ENCODE data around the gene PRKG1.
"Not testable (repeated sequence)": the region's sequence is repeated elsewhere in the genome, so short reads cannot be mapped to it uniquely, and the experiment has no call there.

PRKG1 gene

GRCh38 chr10:51371743-51372142 lies 297.5 kb downstream of the PRKG1 start:
- DNase-seq (ENCODE audit: low read depth in 2 of 2, low spot score in 1 of 2): no peak

GRCh38 chr10:51375790-51376189 lies 301.5 kb downstream of the PRKG1 start:
- DNase-seq (ENCODE audit: low read depth in 2 of 2, low spot score in 1 of 2): no peak

- DNase-seq (ENCODE audit: low read depth in 2 of 2, low spot score in 1 of 2): no peak
These were observed 303.0 kb downstream of the PRKG1 start for GRCh38 chr10:51377070-51377931.

GRCh38 chr10:51377932-51378599 lies 303.8 kb downstream of the PRKG1 start:
- no peak for DNase-seq (ENCODE audit: low read depth in 2 of 2, low spot score in 1 of 2)

- no peak for DNase-seq (ENCODE audit: low read depth in 2 of 2, low spot score in 1 of 2)
These were observed 307.9 kb downstream of the PRKG1 start for GRCh38 chr10:51382181-51382580.

- DNase-seq (ENCODE audit: low read depth in 2 of 2, low spot score in 1 of 2): no peak
These were observed 310.7 kb downstream of the PRKG1 start for GRCh38 chr10:51384971-51385370.

GRCh38 chr10:51386248-51386885 lies 312.1 kb downstream of the PRKG1 start:
- DNase-seq (ENCODE audit: low read depth in 2 of 2, low spot score in 1 of 2): no peak

GRCh38 chr10:51389415-51390321 lies 315.4 kb downstream of the PRKG1 start:
- no peak for DNase-seq (ENCODE audit: low read depth in 2 of 2, low spot score in 1 of 2)

GRCh38 chr10:51393006-51393405 lies 318.7 kb downstream of the PRKG1 start:
- not testable (repeated sequence) for DNase-seq (ENCODE audit: low read depth in 2 of 2, low spot score in 1 of 2)

GRCh38 chr10:51394039-51394438 lies 319.8 kb downstream of the PRKG1 start:
- no peak for DNase-seq (ENCODE audit: low read depth in 2 of 2, low spot score in 1 of 2)

GRCh38 chr10:51397244-51397643 lies 323.0 kb downstream of the PRKG1 start:
- no peak for DNase-seq (ENCODE audit: low read depth in 2 of 2, low spot score in 1 of 2)

- DNase-seq (ENCODE audit: low read depth in 2 of 2, low spot score in 1 of 2): no peak
These were observed 323.4 kb downstream of the PRKG1 start for GRCh38 chr10:51397695-51398094.

GRCh38 chr10:51399840-51400239 lies 325.6 kb downstream of the PRKG1 start:
- DNase-seq (ENCODE audit: low read depth in 2 of 2, low spot score in 1 of 2): no peak

GRCh38 chr10:51400392-51401096 lies 326.3 kb downstream of the PRKG1 start:
- DNase-seq (ENCODE audit: low read depth in 2 of 2, low spot score in 1 of 2): no peak

GRCh38 chr10:51403521-51403920 lies 329.2 kb downstream of the PRKG1 start:
- DNase-seq (ENCODE audit: low read depth in 2 of 2, low spot score in 1 of 2): no peak

GRCh38 chr10:51405580-51406351 lies 331.5 kb downstream of the PRKG1 start:
- no peak for DNase-seq (ENCODE audit: low read depth in 2 of 2, low spot score in 1 of 2)

GRCh38 chr10:51406581-51406980 lies 332.3 kb downstream of the PRKG1 start:
- DNase-seq (ENCODE audit: low read depth in 2 of 2, low spot score in 1 of 2): no peak

GRCh38 chr10:51416494-51416893 lies 342.2 kb downstream of the PRKG1 start:
- no peak for DNase-seq (ENCODE audit: low read depth in 2 of 2, low spot score in 1 of 2)
